ENCODE measurements around the gene NR6A1. TPM values are rescaled to one million over a fixed set of nuclear protein-coding genes. Genes with fewer than 3 reads are reported as not detected.

Gene NR6A1
- total RNA-seq, 6 donors from 2014 or later: 4.2 to 34.6 (median 8.2) TPM

DNA sequence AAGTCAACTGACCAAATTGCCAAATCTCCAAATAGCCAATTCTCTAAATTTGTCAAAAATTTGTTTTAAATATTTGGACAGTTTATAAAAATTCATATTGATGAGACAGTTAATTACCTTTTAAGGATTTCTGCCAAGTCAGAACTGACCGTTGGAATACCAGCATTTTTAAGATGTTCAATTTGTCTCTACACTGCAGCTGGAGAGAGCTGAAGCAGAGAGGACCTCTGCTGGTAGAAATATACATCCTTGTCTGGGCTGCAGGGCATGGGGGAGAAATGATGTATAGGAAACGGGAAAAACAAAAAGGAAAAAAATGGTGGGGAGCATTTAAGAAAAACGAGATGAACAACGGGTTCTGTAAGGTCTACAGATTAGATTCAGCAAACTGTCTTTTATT, 16.8 kb downstream of the NR6A1 start:
- no peak overlapping the region for H3K27ac ChIP-seq
- no peaks in the 10 kb centered on the region for H3K9me3 ChIP-seq
- TF ChIP-seq, protein P1, sequence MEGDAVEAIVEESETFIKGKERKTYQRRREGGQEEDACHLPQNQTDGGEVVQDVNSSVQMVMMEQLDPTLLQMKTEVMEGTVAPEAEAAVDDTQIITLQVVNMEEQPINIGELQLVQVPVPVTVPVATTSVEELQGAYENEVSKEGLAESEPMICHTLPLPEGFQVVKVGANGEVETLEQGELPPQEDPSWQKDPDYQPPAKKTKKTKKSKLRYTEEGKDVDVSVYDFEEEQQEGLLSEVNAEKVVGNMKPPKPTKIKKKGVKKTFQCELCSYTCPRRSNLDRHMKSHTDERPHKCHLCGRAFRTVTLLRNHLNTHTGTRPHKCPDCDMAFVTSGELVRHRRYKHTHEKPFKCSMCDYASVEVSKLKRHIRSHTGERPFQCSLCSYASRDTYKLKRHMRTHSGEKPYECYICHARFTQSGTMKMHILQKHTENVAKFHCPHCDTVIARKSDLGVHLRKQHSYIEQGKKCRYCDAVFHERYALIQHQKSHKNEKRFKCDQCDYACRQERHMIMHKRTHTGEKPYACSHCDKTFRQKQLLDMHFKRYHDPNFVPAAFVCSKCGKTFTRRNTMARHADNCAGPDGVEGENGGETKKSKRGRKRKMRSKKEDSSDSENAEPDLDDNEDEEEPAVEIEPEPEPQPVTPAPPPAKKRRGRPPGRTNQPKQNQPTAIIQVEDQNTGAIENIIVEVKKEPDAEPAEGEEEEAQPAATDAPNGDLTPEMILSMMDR (IDR thresholded peaks at IDR 0.05): no peak
- TF ChIP-seq POLR2AphosphoS5 (IDR thresholded peaks at IDR 0.05): no peak
- TF ChIP-seq EP300 (IDR thresholded peaks at IDR 0.05): no peak
- no peak for TF ChIP-seq POLR2A (IDR thresholded peaks at IDR 0.05)
- ATAC-seq (ENCODE audit: low FRiP score in 2 of 2) (no peak), DNase-seq (no peak)
- WGBS, 2 donors: 28 to 37% methylated on average over 4 of the region's 4 CpGs
- H3K4me3 ChIP-seq: no peak overlapping the region
- no peaks in the 10 kb centered on the region for H3K36me3 ChIP-seq
- H3K27me3 ChIP-seq: no peaks in the 10 kb centered on the region
- peaks cover 0 to 13% (median 8%) of the 10 kb centered on the region in 4 donors for H3K4me1 ChIP-seq

DNA sequence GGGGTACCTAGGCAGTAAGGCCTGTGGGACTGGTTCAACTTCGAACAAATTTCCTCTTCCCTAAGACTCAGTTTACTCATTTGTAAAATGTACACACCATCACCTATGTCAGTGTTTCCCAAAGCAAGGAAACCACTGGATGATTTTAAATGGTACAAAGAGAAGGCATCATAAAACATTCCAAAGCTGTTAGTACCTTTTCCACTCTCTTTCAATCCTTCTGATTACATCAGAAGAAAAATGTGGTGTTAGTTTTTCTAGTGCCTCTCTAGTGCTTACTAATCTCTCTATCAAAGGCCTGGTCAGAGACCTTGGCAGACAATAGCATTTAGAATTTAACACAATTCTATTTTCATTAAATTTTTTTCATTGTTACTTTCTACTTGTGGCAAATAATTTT, 18.1 kb downstream of the NR6A1 start:
- WGBS, 2 donors: 60 to 64% methylated on average over 1 of the region's 1 CpG
- ATAC-seq (ENCODE audit: low FRiP score in 2 of 2): no peak

DNA sequence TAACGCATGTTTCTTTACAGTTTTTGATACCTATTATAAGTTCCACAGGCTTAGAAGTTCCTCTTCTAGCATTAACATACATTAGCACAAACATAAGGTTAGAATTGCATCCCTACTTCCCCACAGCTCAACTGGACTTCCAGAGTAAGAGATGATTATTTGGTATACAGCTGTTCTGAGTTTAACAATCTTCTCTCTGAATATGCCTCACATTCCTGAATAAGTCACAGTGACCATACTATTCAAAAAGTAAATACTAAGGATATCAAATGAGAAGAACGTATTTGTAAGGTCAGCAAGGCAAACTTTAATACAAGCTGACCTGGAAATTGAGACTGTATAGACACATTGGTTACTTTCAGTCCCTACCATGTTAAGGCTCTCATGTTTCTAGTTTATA, 21.3 kb downstream of the NR6A1 start:
- Histone ChIP-seq H3K27me3 (no peaks in the 10 kb centered on the region), H3K36me3 (no peaks in the 10 kb centered on the region), H3K27ac (no peak overlapping the region), H3K9me3 (no peaks in the 10 kb centered on the region), H3K4me3 (no peak overlapping the region), H3K4me1 (no peaks in the 10 kb centered on the region)
- DNase-seq (no peak), ATAC-seq (ENCODE audit: low FRiP score in 2 of 2) (no peak)
- TF ChIP-seq POLR2A (IDR thresholded peaks at IDR 0.05) (no peak), POLR2AphosphoS5 (IDR thresholded peaks at IDR 0.05) (no peak), EP300 (IDR thresholded peaks at IDR 0.05) (no peak)
- TF ChIP-seq, protein P1 (IDR thresholded peaks at IDR 0.05): no peak
- 70 to 80% methylated on average over 2 of the region's 2 CpGs for WGBS, 2 donors

More for the DNA sequence above, 18.1 kb downstream of the NR6A1 start:
- Histone ChIP-seq H3K27ac (peak overlapping the region in 1 of 4 donors; percentile 32), H3K27me3 (no peaks in the 10 kb centered on the region), H3K4me1 (peaks cover 0 to 8% (median 2%) of the 10 kb centered on the region in 4 donors), H3K36me3 (no peaks in the 10 kb centered on the region), H3K4me3 (no peak overlapping the region), H3K9me3 (no peaks in the 10 kb centered on the region)
- no peak for TF ChIP-seq EP300 (IDR thresholded peaks at IDR 0.05)
- no peak for DNase-seq

- H3K4me3 ChIP-seq: no peak overlapping the region
- H3K9me3 ChIP-seq: no peaks in the 10 kb centered on the region
- no peaks in the 10 kb centered on the region for H3K36me3 ChIP-seq
- no peaks in the 10 kb centered on the region for H3K27me3 ChIP-seq
- no peaks in the 10 kb centered on the region for H3K4me1 ChIP-seq
- no peak overlapping the region for H3K27ac ChIP-seq
- WGBS, 2 donors: 93 to 94% methylated on average over 3 of the region's 3 CpGs
- ATAC-seq (ENCODE audit: low FRiP score in 2 of 2) (no peak), DNase-seq (no peak)
- TF ChIP-seq EP300 (IDR thresholded peaks at IDR 0.05): no peak
- TF ChIP-seq POLR2A (IDR thresholded peaks at IDR 0.05): no peak
Observed at GRCh38 chr9:124749284-124749683, 21.8 kb downstream of the NR6A1 start.

- H3K27me3 ChIP-seq: no peaks in the 10 kb centered on the region
- no peaks in the 10 kb centered on the region for H3K4me1 ChIP-seq
- no peak overlapping the region for H3K27ac ChIP-seq
- WGBS, 2 donors: 83 to 89% methylated on average over 4 of the region's 4 CpGs
- ATAC-seq (ENCODE audit: low FRiP score in 2 of 2) (no peak), DNase-seq (no peak)
- H3K4me3 ChIP-seq: no peak overlapping the region
- TF ChIP-seq, protein P1 (IDR thresholded peaks at IDR 0.05): no peak
- TF ChIP-seq POLR2A (IDR thresholded peaks at IDR 0.05) (no peak), EP300 (IDR thresholded peaks at IDR 0.05) (no peak)
- H3K36me3 ChIP-seq: no peaks in the 10 kb centered on the region
- H3K9me3 ChIP-seq: no peaks in the 10 kb centered on the region
Observed at GRCh38 chr9:124747065-124747464, 24.0 kb downstream of the NR6A1 start.

- H3K4me1 ChIP-seq: no peaks in the 10 kb centered on the region
- no peak for TF ChIP-seq EP300 (IDR thresholded peaks at IDR 0.05)
- no peak for TF ChIP-seq POLR2AphosphoS5 (IDR thresholded peaks at IDR 0.05)
- TF ChIP-seq, protein P1 (IDR thresholded peaks at IDR 0.05): no peak
- no peak for TF ChIP-seq POLR2A (IDR thresholded peaks at IDR 0.05)
- 83 to 86% methylated on average over 5 of the region's 5 CpGs for WGBS, 2 donors
Observed at GRCh38 chr9:124743686-124744348, 27.3 kb downstream of the NR6A1 start.

More at GRCh38 chr9:124743686-124744348, 27.3 kb downstream of the NR6A1 start:
- no peaks in the 10 kb centered on the region for H3K9me3 ChIP-seq
- H3K27ac ChIP-seq: no peak overlapping the region
- ATAC-seq (ENCODE audit: low FRiP score in 2 of 2) (no peak), DNase-seq (no peak)
- H3K4me3 ChIP-seq: no peak overlapping the region
- H3K27me3 ChIP-seq: no peaks in the 10 kb centered on the region
- H3K36me3 ChIP-seq: no peaks in the 10 kb centered on the region
